K562 (cell line): ENCODE results near the gene VPS26A. TPM values are rescaled to one million over a fixed set of nuclear protein-coding genes. Genes with fewer than 3 reads are reported as not detected.

ENCODE experiments used
- CTCFL ChIP-seq: IDR thresholded peaks from 2 replicates; pipeline ENCODE4 v1.6.1; 2011; ENCODE audit warnings: borderline replicate concordance, low read depth, mild to moderate bottlenecking, moderate library complexity, low read length; ENCODE audit not compliant: insufficient read depth, poor library complexity, severe bottlenecking
- E2F6 ChIP-seq, 2 experiments: IDR thresholded peaks; 2 replicates each; pipeline ENCODE4 v1.6.1; 2011; ENCODE audit warnings: borderline replicate concordance in 1 of 2, control low read depth in 1 of 2, low read depth in 1 of 2, low read length in 1 of 2, mild to moderate bottlenecking in 1 of 2, mixed read lengths in 1 of 2, moderate library complexity in 1 of 2; ENCODE audit not compliant: insufficient read depth in 1 of 2, insufficient read length in 1 of 2, poor library complexity in 1 of 2, severe bottlenecking in 1 of 2; ENCODE audit errors: extremely low read depth in 1 of 2
- JUNB ChIP-seq: fragments of 450-650 bp; formaldehyde crosslinking; conservative IDR thresholded peaks from 2 replicates; pipeline ENCODE4 v1.4.0; 2020; ENCODE audit warnings: mild to moderate bottlenecking
- TCF15 ChIP-seq: fragments of 250-450 bp; sonication (Bioruptor Pico); IDR thresholded peaks from 2 replicates; pipeline ENCODE4 v1.8.0; 2022; ENCODE audit warnings: moderate library complexity, mild to moderate bottlenecking, inconsistent platforms
- ZBTB40 ChIP-seq, 2 experiments: fragments of 450-650 bp in 1 of 2; sonication (generic) in 1 of 2; formaldehyde crosslinking in 1 of 2; IDR thresholded peaks; 2 replicates each; pipeline versions ENCODE4 v1.7.1 to v1.9.0; 2016 to 2022; ENCODE audit warnings: inconsistent platforms in 1 of 2, mild to moderate bottlenecking in 1 of 2, missing genetic modification reagents in 1 of 2
- ZNF324 ChIP-seq: fragments of 250-450 bp; sonication (Bioruptor Pico); IDR thresholded peaks from 2 replicates; pipeline ENCODE4 v1.4.0; 2020; ENCODE audit warnings: mild to moderate bottlenecking
- ZNF699 ChIP-seq: fragments of 250-450 bp; sonication (Bioruptor Pico); IDR thresholded peaks from 2 replicates; pipeline ENCODE4 v1.8.0; 2021; ENCODE audit warnings: mild to moderate bottlenecking, moderate library complexity; ENCODE audit not compliant: insufficient replicate concordance
- polyA plus RNA-seq, 8 experiments: library from polyadenylated mRNA; depleted of rRNA in 4 of 8; stranded (reverse) in 5 of 8; unstranded in 3 of 8; fragments of >200 nt; fragmentation: Nextera tagmentation in 2 of 8; fragmentation: Illumina TruSeq in 1 of 8; extraction: Ambion mirVana in 2 of 8; extraction: Trizol in 1 of 8; gene quantifications; 2 replicates each; pipeline versions ENCODE4 v1.2.1 to v1.2.3, GENCODE V29; 2011 to 2014; ENCODE audit warnings: inconsistent platforms in 1 of 8, missing spikeins in 1 of 8
- total RNA-seq, 7 experiments: library from RNA; depleted of rRNA in 6 of 7; stranded (reverse); fragments of >200 nt in 6 of 7; fragmentation: Illumina TruSeq in 2 of 7; extraction: Trizol in 2 of 7; gene quantifications; 2 replicates each; pipeline versions ENCODE4 v1.2.1 to v1.2.3, GENCODE V29; 2011 to 2021; ENCODE audit warnings: low replicate concordance in 1 of 7

VPS26A gene
- total and polyA plus RNA-seq, 9 of the 15 experiments (the other 6 are each of a cell fraction or from before 2014, with no cell fraction given): 47.1 to 137 (median 69.3) TPM

- peak; percentile 88 for TF ChIP-seq ZBTB40 (IDR thresholded peaks at IDR 0.05)
- TF ChIP-seq ZBTB40 (CRISPR knock-in tag; IDR thresholded peaks at IDR 0.05): no peak
- no peak for TF ChIP-seq CTCFL
- no peak for TF ChIP-seq ZNF699 (CRISPR knock-in tag)
- no peak for TF ChIP-seq TCF15
- TF ChIP-seq E2F6 (IDR thresholded peaks at IDR 0.05; ENCODE audit: borderline replicate concordance in 1 of 2, extremely low read depth in 1 of 2, insufficient read depth in 1 of 2, insufficient read length in 1 of 2, low read depth in 1 of 2, low read length in 1 of 2, poor library complexity in 1 of 2, severe bottlenecking in 1 of 2): peak in 1 of 2 experiments; percentile 65
- TF ChIP-seq JUNB (CRISPR knock-in tag): no peak
- TF ChIP-seq ZNF324 (CRISPR knock-in tag): no peak
These were observed 37.9 kb upstream of the VPS26A start (continued) for GRCh38 chr10:69086001-69086509.
